Measurements from ENCODE around the gene STAT1.

Gene STAT1

GRCh38 chr2:190948671-190949070 lies 65.3 kb downstream of the STAT1 start:
- no peak for DNase-seq

DNA sequence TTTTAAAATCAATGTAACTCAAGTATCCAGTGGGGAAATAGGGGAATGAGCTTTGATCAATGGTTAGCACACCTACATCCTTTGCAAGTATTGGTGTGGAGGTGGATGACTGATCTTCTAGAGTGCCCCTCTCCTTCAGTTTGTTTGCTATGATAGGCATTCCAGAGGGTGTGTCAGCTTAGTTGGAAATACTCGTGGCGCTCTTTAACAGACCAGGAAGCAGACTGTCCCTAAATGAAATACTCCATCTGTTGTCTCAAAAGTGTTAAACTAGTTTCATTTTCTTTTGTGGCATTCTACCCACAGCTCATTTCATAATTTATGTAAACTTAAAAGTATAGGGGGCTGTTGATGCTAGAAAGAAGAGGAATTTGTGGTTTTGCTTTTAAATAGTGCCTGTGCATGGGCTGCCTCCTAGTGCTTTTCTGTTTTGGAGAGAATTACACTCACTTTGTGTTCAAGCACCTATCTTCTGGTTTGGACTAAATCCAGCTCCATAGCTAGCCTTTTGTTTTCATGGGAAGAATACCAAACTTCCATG lies 66.2 kb downstream of the STAT1 start:
- no peak for DNase-seq

- no peak for DNase-seq
These were observed 66.8 kb downstream of the STAT1 start for GRCh38 chr2:190947141-190947540.

- DNase-seq = no peak
These were observed 70.3 kb downstream of the STAT1 start for GRCh38 chr2:190943706-190944105.

GRCh38 chr2:190942697-190943096 lies 71.3 kb downstream of the STAT1 start:
- DNase-seq = no peak

DNA sequence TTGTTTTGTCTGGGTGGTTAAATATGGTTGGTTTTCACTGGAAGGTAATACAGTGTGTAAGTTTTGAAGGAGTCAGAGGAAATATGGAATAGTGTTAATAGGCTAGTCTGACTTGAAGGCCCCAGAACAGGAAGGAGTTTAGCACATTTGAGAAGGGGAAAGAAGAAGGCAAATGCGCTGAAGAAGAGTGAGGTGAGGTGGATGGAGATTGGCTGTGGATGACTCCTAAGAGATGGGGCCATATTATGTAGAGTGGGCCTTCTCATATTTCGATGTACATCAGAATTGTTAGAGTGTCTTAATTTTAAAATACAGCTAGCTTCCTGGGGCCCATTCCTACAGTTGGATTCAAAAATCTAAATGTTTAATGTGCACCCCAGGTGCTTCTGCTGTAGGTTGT lies 72.4 kb downstream of the STAT1 start:
- no peak for DNase-seq

DNA sequence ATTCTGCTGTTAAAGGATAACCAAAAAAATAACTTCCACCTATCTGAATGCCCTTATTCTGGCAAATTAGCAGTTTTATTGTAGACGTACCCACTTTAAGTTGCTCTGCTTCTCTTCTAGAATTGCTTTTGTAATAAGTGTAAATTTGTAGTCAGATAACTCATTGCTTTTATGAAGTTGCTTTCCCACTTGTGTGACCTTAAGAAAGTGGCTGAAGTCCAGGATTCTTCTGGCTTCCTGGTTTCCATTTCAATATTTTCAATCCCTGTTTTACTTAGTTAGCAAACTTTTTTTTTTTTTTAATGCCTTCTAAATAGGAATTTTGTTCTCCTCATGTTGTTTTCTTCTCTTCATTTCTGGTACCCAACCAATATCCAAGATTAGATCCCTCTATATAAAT lies 73.5 kb downstream of the STAT1 start:
- DNase-seq = no peak

DNA sequence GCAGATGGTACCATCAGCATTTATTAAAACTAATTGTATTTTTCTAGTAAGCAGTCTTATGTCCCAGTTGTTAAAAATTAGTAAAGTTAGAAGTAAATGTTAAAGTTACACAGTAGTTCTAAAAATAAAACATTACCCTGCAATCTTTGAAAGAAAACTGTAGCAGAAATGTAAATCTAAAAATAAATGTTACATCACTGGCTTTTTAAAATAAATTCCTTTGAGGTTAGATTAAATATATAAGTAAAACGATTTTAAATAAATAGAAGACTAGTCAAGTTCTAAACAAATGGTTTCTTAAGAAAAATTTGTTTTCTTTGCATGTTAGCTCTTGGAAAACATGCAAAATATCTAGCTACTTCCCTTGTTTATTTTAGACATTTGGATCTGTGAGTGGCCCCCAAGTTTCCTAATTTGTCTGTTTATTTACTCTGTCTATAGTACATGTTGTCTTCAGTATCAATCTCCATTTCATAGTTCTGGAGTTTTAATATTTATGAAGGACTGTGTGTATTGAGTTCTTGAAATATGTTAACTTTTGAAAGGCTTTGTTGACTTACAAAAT lies 75.1 kb downstream of the STAT1 start:
- DNase-seq = no peak

- no peak for DNase-seq
These were observed 78.9 kb downstream of the STAT1 start for GRCh38 chr2:190935054-190935453.

- DNase-seq = no peak
These were observed 80.6 kb downstream of the STAT1 start for GRCh38 chr2:190933361-190933760.

GRCh38 chr2:190932514-190932913 lies 81.5 kb downstream of the STAT1 start:
- no peak for DNase-seq

GRCh38 chr2:190930411-190930810 lies 83.6 kb downstream of the STAT1 start:
- DNase-seq = no peak

- DNase-seq = no peak
These were observed 84.1 kb downstream of the STAT1 start for GRCh38 chr2:190929919-190930318.

DNA sequence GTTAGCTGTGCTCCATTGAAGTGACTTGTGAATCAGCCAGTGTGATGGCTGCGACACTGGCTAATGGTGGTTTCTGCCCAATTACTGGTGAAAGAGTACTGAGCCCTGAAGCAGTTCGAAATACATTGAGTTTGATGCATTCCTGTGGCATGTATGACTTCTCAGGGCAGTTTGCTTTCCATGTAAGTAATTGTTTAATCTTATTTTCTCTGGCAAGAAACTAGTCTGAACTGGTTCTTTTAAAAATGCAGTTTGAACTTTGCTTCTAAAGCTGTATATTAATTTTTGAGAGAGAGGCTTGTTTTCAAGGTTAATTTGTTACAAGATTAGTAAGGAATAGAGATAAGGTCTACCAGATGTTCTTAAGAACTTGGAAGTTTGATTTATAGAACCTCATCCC lies 86.7 kb downstream of the STAT1 start:
- DNase-seq = no peak

DNA sequence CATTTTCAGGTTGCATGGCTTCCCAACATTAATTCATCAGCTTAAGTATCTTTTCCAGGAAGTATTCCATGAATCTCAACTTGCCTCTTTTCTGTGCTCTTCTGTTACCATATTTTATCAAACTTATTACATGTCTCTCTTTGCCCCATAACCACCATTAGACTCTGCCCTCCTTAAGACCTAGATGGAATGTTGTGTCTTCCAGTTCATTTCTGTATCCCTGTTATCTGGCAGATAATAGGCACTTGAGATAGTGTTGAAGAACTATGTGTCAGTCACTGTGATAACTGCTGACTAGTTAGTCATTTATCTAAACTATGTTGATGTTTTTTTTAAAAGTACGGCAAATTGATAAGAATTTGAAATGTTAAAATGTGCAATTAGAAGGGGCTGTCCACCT lies 91.6 kb downstream of the STAT1 start:
- no peak for DNase-seq

GRCh38 chr2:190920085-190920484 lies 93.9 kb downstream of the STAT1 start:
- DNase-seq = no peak
